Liver (tissue), 9 donors: ENCODE measurements around the gene FYB1. TPM values are rescaled to one million over a fixed set of nuclear protein-coding genes. Genes with fewer than 3 reads are reported as not detected.

Experiments used
- DNase-seq: peaks from one replicate; pipeline ENCODE4 v3.0.0-alpha.2; 2017; ENCODE audit warnings: low spot score
- H3K27ac ChIP-seq, 2 donors: one replicate each; pipeline ENCODE4 v1.7.0; 2013; ENCODE audit warnings: inconsistent platforms in 2 of 2, low read length in 2 of 2, control low read depth in 1 of 2, low read depth in 1 of 2, mild to moderate bottlenecking in 1 of 2
- H3K27me3 ChIP-seq, 4 donors: one replicate each; pipeline versions ENCODE4 v1.6.1 to v1.7.0; 2013; ENCODE audit warnings: low read length in 3 of 4, inconsistent platforms in 1 of 4, mild to moderate bottlenecking in 1 of 4, moderate library complexity in 1 of 4; ENCODE audit not compliant: control insufficient read depth in 4 of 4, insufficient read depth in 4 of 4
- H3K36me3 ChIP-seq, 4 donors: one replicate each; pipeline versions ENCODE4 v1.6.1 to v1.7.0; 2013; ENCODE audit warnings: low read length in 3 of 4, mild to moderate bottlenecking in 3 of 4, low read depth in 1 of 4, moderate library complexity in 1 of 4; ENCODE audit not compliant: control insufficient read depth in 4 of 4, insufficient read depth in 3 of 4
- H3K4me1 ChIP-seq, 4 donors: one replicate each; pipeline versions ENCODE4 v1.6.1 to v1.7.0; 2013; ENCODE audit warnings: low read length in 3 of 4, mild to moderate bottlenecking in 3 of 4, moderate library complexity in 1 of 4; ENCODE audit not compliant: control insufficient read depth in 4 of 4, insufficient read depth in 4 of 4
- H3K4me3 ChIP-seq, 3 donors: one replicate each; pipeline versions ENCODE4 v1.6.1 to v1.7.0; 2013; ENCODE audit warnings: low read length in 3 of 3, control low read depth in 1 of 3, low read depth in 1 of 3, mild to moderate bottlenecking in 1 of 3
- H3K9ac ChIP-seq, 2 donors: one replicate each; pipeline ENCODE4 v1.7.0; 2013; ENCODE audit warnings: low read length in 2 of 2, mild to moderate bottlenecking in 2 of 2, moderate library complexity in 2 of 2, control low read depth in 1 of 2, low read depth in 1 of 2
- H3K9me3 ChIP-seq, 4 donors: one replicate each; pipeline versions ENCODE4 v1.6.1 to v1.7.0; 2013; ENCODE audit warnings: low read length in 3 of 4; ENCODE audit not compliant: control insufficient read depth in 4 of 4
- ATF3 ChIP-seq: IDR thresholded peaks from 2 replicates; pipeline ENCODE4 v1.6.1; 2016; ENCODE audit warnings: antibody characterized with exemption
- EGR1 ChIP-seq, 2 donors: IDR thresholded peaks; 2 replicates each; pipeline ENCODE4 v1.6.1; 2016 to 2018; ENCODE audit warnings: antibody characterized with exemption in 2 of 2, low read depth in 2 of 2
- FOXA1 ChIP-seq: IDR thresholded peaks from 2 replicates; pipeline ENCODE4 v1.6.1; 2016; ENCODE audit warnings: antibody characterized with exemption
- HNF4G ChIP-seq: IDR thresholded peaks from 2 replicates; pipeline ENCODE4 v1.6.1; 2016; ENCODE audit warnings: antibody characterized with exemption
- NR2F2 ChIP-seq: IDR thresholded peaks from 2 replicates; pipeline ENCODE4 v1.6.1; 2016; ENCODE audit warnings: antibody characterized with exemption
- RAD21 ChIP-seq, 2 donors: IDR thresholded peaks; 2 replicates each; pipeline ENCODE4 v1.6.1; 2016; ENCODE audit warnings: antibody characterized with exemption in 2 of 2, mild to moderate bottlenecking in 2 of 2
- TAF1 ChIP-seq: conservative IDR thresholded peaks from 2 replicates; pipeline ENCODE4 v1.6.1; 2016; ENCODE audit warnings: antibody characterized with exemption, mild to moderate bottlenecking
- YY1 ChIP-seq: IDR thresholded peaks from 2 replicates; pipeline ENCODE4 v1.6.1; 2016; ENCODE audit warnings: antibody characterized with exemption, mild to moderate bottlenecking
- WGBS: extraction: QIAGEN DNeasy Blood & Tissue Kit; methylation state at CpG from one replicate; pipeline ENCODE4 v1.1.7; 2013; 5-methylcytosine and 5-hydroxymethylcytosine counted together
- polyA plus RNA-seq, 2 donors: library from polyadenylated mRNA; stranded (reverse) in 1 of 2; unstranded in 1 of 2; fragments of 200-250 nt in 1 of 2; fragments of >200 nt in 1 of 2; fragmentation: Nextera tagmentation in 1 of 2; extraction: Ambion mirVana in 1 of 2; gene quantifications; one replicate each; pipeline versions ENCODE4 v1.2.1 to v1.2.3, GENCODE V29; 2013 to 2015
- total RNA-seq, 2 donors: library from RNA; depleted of rRNA; stranded (reverse); fragments of >200 nt; gene quantifications; one replicate each; pipeline ENCODE4 v1.2.3, GENCODE V29; 2014
- TF ChIP-seq, protein P1 (sequence below): fragments of 150-350 bp; IDR thresholded peaks from 2 replicates; pipeline ENCODE4 v1.5.1; 2017; ENCODE audit warnings: improper control_type of control experiment, low read depth, low read length; ENCODE audit not compliant: missing input control
- TF ChIP-seq, protein P2 (sequence below): IDR thresholded peaks from 2 replicates; pipeline ENCODE4 v1.6.1; 2016; ENCODE audit warnings: antibody characterized with exemption
- TF ChIP-seq, protein P3 (sequence below): IDR thresholded peaks from 2 replicates; pipeline ENCODE4 v1.6.1; 2016; ENCODE audit warnings: antibody characterized with exemption
- TF ChIP-seq, protein P4 (sequence below): IDR thresholded peaks from 2 replicates; pipeline ENCODE4 v1.6.1; 2016; ENCODE audit warnings: antibody characterized with exemption, mild to moderate bottlenecking
- donor health status: healthy.
- donor health status: healthy.
- donor health status: healthy.
- donor health status: healthy.
- donor health status: healthy.

Gene FYB1
- total and polyA plus RNA-seq, 4 donors = 2.3 to 14.6 (median 6.9) TPM

DNA sequence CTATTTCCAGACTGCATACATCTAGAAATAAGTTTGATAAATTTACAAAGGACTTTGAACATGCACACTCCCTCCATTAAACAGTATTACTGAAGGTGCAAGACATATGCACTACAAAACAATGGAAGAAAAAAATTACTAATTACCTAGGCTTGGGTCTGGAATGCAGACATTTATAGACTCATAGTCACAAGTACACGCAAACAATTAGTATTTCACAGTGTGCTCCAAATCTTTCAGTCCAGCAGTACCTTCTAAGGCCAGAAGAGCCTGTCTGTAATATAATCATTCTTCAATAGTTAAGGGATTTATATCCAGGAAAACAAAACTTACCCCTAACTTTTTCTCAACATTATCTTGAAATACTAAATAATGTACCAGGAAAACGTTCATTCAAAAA, 156.3 kb downstream of the FYB1 start:
- no peak for DNase-seq
- H3K9ac ChIP-seq = no peak overlapping the region
- peaks cover 0 to 8% (median 3%) of the 10 kb centered on the region in 4 donors for H3K36me3 ChIP-seq
- no peaks in the 10 kb centered on the region for H3K9me3 ChIP-seq
- H3K4me1 ChIP-seq = peaks cover 1 to 19% (median 11%) of the 10 kb centered on the region in 4 donors
- H3K27me3 ChIP-seq = no peaks in the 10 kb centered on the region
- no peak overlapping the region for H3K4me3 ChIP-seq
- H3K27ac ChIP-seq = no peak overlapping the region
- 74% methylated on average over 2 of the region's 2 CpGs for WGBS
- TF ChIP-seq YY1 (no peak), TAF1 (no peak), NR2F2 (no peak), ATF3 (no peak), RAD21 (IDR thresholded peaks at IDR 0.05) (no peak), EGR1 (IDR thresholded peaks at IDR 0.05; ENCODE audit: low read depth in 2 of 2) (no peak), HNF4G (no peak), FOXA1 (no peak)
- TF ChIP-seq, protein P1, sequence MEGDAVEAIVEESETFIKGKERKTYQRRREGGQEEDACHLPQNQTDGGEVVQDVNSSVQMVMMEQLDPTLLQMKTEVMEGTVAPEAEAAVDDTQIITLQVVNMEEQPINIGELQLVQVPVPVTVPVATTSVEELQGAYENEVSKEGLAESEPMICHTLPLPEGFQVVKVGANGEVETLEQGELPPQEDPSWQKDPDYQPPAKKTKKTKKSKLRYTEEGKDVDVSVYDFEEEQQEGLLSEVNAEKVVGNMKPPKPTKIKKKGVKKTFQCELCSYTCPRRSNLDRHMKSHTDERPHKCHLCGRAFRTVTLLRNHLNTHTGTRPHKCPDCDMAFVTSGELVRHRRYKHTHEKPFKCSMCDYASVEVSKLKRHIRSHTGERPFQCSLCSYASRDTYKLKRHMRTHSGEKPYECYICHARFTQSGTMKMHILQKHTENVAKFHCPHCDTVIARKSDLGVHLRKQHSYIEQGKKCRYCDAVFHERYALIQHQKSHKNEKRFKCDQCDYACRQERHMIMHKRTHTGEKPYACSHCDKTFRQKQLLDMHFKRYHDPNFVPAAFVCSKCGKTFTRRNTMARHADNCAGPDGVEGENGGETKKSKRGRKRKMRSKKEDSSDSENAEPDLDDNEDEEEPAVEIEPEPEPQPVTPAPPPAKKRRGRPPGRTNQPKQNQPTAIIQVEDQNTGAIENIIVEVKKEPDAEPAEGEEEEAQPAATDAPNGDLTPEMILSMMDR = no peak
- TF ChIP-seq, protein P2, sequence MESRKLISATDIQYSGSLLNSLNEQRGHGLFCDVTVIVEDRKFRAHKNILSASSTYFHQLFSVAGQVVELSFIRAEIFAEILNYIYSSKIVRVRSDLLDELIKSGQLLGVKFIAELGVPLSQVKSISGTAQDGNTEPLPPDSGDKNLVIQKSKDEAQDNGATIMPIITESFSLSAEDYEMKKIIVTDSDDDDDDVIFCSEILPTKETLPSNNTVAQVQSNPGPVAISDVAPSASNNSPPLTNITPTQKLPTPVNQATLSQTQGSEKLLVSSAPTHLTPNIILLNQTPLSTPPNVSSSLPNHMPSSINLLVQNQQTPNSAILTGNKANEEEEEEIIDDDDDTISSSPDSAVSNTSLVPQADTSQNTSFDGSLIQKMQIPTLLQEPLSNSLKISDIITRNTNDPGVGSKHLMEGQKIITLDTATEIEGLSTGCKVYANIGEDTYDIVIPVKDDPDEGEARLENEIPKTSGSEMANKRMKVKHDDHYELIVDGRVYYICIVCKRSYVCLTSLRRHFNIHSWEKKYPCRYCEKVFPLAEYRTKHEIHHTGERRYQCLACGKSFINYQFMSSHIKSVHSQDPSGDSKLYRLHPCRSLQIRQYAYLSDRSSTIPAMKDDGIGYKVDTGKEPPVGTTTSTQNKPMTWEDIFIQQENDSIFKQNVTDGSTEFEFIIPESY = no peak
- TF ChIP-seq, protein P3, sequence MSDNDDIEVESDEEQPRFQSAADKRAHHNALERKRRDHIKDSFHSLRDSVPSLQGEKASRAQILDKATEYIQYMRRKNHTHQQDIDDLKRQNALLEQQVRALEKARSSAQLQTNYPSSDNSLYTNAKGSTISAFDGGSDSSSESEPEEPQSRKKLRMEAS = no peak

GRCh38 chr5:39062530-39062929, 156.8 kb downstream of the FYB1 start:
- peaks cover 0 to 8% (median 3%) of the 10 kb centered on the region in 4 donors for H3K36me3 ChIP-seq
- no peak overlapping the region for H3K27ac ChIP-seq
- H3K4me1 ChIP-seq = peaks cover 1 to 19% (median 11%) of the 10 kb centered on the region in 4 donors
- H3K4me3 ChIP-seq = no peak overlapping the region
- no peak overlapping the region for H3K9ac ChIP-seq
- no peaks in the 10 kb centered on the region for H3K27me3 ChIP-seq
- DNase-seq = no peak
- TF ChIP-seq, protein P4, sequence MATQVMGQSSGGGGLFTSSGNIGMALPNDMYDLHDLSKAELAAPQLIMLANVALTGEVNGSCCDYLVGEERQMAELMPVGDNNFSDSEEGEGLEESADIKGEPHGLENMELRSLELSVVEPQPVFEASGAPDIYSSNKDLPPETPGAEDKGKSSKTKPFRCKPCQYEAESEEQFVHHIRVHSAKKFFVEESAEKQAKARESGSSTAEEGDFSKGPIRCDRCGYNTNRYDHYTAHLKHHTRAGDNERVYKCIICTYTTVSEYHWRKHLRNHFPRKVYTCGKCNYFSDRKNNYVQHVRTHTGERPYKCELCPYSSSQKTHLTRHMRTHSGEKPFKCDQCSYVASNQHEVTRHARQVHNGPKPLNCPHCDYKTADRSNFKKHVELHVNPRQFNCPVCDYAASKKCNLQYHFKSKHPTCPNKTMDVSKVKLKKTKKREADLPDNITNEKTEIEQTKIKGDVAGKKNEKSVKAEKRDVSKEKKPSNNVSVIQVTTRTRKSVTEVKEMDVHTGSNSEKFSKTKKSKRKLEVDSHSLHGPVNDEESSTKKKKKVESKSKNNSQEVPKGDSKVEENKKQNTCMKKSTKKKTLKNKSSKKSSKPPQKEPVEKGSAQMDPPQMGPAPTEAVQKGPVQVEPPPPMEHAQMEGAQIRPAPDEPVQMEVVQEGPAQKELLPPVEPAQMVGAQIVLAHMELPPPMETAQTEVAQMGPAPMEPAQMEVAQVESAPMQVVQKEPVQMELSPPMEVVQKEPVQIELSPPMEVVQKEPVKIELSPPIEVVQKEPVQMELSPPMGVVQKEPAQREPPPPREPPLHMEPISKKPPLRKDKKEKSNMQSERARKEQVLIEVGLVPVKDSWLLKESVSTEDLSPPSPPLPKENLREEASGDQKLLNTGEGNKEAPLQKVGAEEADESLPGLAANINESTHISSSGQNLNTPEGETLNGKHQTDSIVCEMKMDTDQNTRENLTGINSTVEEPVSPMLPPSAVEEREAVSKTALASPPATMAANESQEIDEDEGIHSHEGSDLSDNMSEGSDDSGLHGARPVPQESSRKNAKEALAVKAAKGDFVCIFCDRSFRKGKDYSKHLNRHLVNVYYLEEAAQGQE = no peak
- H3K9me3 ChIP-seq = no peaks in the 10 kb centered on the region
